Endothelial cell of umbilical vein (primary cell): Measurements from ENCODE around the gene DGKI. TPM values are rescaled to one million over a fixed set of nuclear protein-coding genes. Genes with fewer than 3 reads are reported as not detected.

Source experiments
- BruUV-seq: library from RNA; stranded (reverse); fragments of 400-500 nt; replicated peaks from 2 replicates; lab custom pipeline; 2021; lab: Mats Ljungman, UMichigan
- CTCF ChIA-PET: fragments of 300-600, 350-600 bp; sonication (Branson Sonifier 250); formaldehyde crosslinking; loops from one replicate; lab custom pipeline; 2021; ENCODE audit warnings: antibody characterized with exemption, inconsistent platforms; lab: Charles Lee
- POLR2A ChIA-PET: fragments of 300-600, 350-600 bp; sonication (Branson Sonifier 250); formaldehyde crosslinking; loops from one replicate; lab custom pipeline; 2021; ENCODE audit warnings: antibody characterized with exemption, inconsistent platforms; lab: Charles Lee
- DNase-seq: peaks from one replicate; pipeline ENCODE4 v3.0.0-alpha.2; 2011; ENCODE audit warnings: low read depth, low spot score
- FAIRE-seq: peaks from 2 replicates; lab custom pipeline; 2011; peaks lifted over from hg19 to GRCh38; lab: Jason Lieb, UNC
- H2AFZ ChIP-seq: 2 replicates; pipeline ENCODE4 v1.6.0; 2012; ENCODE audit warnings: low read depth, low read length, control low read depth, inconsistent platforms
- H3K27ac ChIP-seq: 2 replicates; pipeline ENCODE4 v1.5.1; 2011; ENCODE audit warnings: low read depth, mild to moderate bottlenecking, control low read depth, low read length, moderate library complexity; ENCODE audit not compliant: insufficient read depth
- H3K27me3 ChIP-seq, 2 experiments: 2 replicates each; pipeline versions ENCODE4 v1.6.0 to v1.6.1; 2011; ENCODE audit warnings: low read length in 2 of 2, mixed read lengths in 1 of 2; ENCODE audit not compliant: control insufficient read depth in 2 of 2, insufficient read depth in 2 of 2
- H3K36me3 ChIP-seq, 2 experiments: 2 replicates in 1 of 2; 3 replicates in 1 of 2; pipeline ENCODE4 v1.5.1; 2011; ENCODE audit warnings: low read length in 2 of 2, mild to moderate bottlenecking in 1 of 2, moderate library complexity in 1 of 2; ENCODE audit not compliant: control insufficient read depth in 2 of 2, insufficient read depth in 2 of 2; ENCODE audit errors: extremely low read depth in 1 of 2
- H3K4me1 ChIP-seq: 3 replicates; pipeline ENCODE4 v1.5.1; 2011; ENCODE audit warnings: mild to moderate bottlenecking, low read length; ENCODE audit not compliant: control insufficient read depth, insufficient read depth; ENCODE audit errors: extremely low read depth
- H3K4me2 ChIP-seq: 2 replicates; pipeline ENCODE4 v1.6.1; 2011; ENCODE audit warnings: low read length, control low read depth, mixed read lengths; ENCODE audit not compliant: insufficient read depth
- H3K4me3 ChIP-seq, 3 experiments: fragments of 200-600 bp in 1 of 3; sonication (generic), shearing (Covaris generic) in 1 of 3; replicated peaks in 1 of 3; 2 replicates each; pipeline ENCODE4 v1.5.1; 2011 to 2016; ENCODE audit warnings: control low read depth in 3 of 3, low read length in 3 of 3, mild to moderate bottlenecking in 2 of 3, inconsistent platforms in 1 of 3, low read depth in 1 of 3, moderate library complexity in 1 of 3; ENCODE audit not compliant: insufficient read depth in 1 of 3
- H3K79me2 ChIP-seq: 2 replicates; pipeline ENCODE4 v1.6.0; 2012; ENCODE audit warnings: low read length, inconsistent platforms; ENCODE audit not compliant: control insufficient read depth, insufficient read depth
- H3K9ac ChIP-seq: replicated peaks from 2 replicates; pipeline ENCODE3; 2011; ENCODE audit warnings: low read length, control low read depth; ENCODE audit not compliant: insufficient read depth; ENCODE audit errors: extremely low read depth
- H3K9me1 ChIP-seq: replicated peaks from 3 replicates; pipeline ENCODE4 v1.6.0; 2011; ENCODE audit warnings: mild to moderate bottlenecking, low read length; ENCODE audit not compliant: control insufficient read depth, insufficient read depth; ENCODE audit errors: extremely low read depth
- H3K9me3 ChIP-seq: replicated peaks from 2 replicates; pipeline ENCODE4 v1.5.1; 2012; ENCODE audit warnings: low read length, inconsistent platforms; ENCODE audit not compliant: control insufficient read depth, insufficient read depth
- H4K20me1 ChIP-seq: replicated peaks from 2 replicates; pipeline ENCODE3; 2011; ENCODE audit warnings: mild to moderate bottlenecking, low read length; ENCODE audit not compliant: control insufficient read depth, insufficient read depth; ENCODE audit errors: extremely low read depth
- CTCF ChIP-seq, 2 donors: IDR thresholded peaks; 1 replicate in 1 of 2; 2 replicates in 1 of 2; pipeline ENCODE4 v1.5.1; 2011; ENCODE audit warnings: low read length in 2 of 2, mild to moderate bottlenecking in 2 of 2, moderate library complexity in 2 of 2, control low read depth in 1 of 2, inconsistent platforms in 1 of 2, low read depth in 1 of 2; ENCODE audit not compliant: insufficient read depth in 1 of 2; ENCODE audit errors: extremely low read depth in 1 of 2
- EZH2 ChIP-seq: IDR thresholded peaks from 2 replicates; pipeline ENCODE4 v1.6.1; 2012; ENCODE audit warnings: borderline replicate concordance, low read depth, mild to moderate bottlenecking, moderate library complexity, low read length, inconsistent platforms; ENCODE audit not compliant: severe bottlenecking
- FOS ChIP-seq: IDR thresholded peaks from 2 replicates; pipeline ENCODE4 v1.6.1; 2011; ENCODE audit warnings: mild to moderate bottlenecking, low read length, moderate library complexity, borderline replicate concordance; ENCODE audit not compliant: insufficient read depth
- GATA2 ChIP-seq: IDR thresholded peaks from 2 replicates; pipeline ENCODE4 v1.7.0; 2011; ENCODE audit warnings: low read depth, mild to moderate bottlenecking, moderate library complexity, mixed read lengths, low read length; ENCODE audit not compliant: insufficient read length, insufficient read depth
- JUN ChIP-seq: IDR thresholded peaks from 2 replicates; pipeline ENCODE4 v1.6.1; 2011; ENCODE audit warnings: borderline replicate concordance, low read depth; ENCODE audit not compliant: insufficient read length, insufficient read depth
- MAX ChIP-seq: IDR thresholded peaks from 2 replicates; pipeline ENCODE4 v1.6.1; 2011; ENCODE audit not compliant: insufficient read depth, insufficient read length
- MYC ChIP-seq: IDR thresholded peaks from one replicate; pipeline ENCODE4 v1.6.1; 2011; ENCODE audit warnings: mild to moderate bottlenecking, low read depth, low read length
- POLR2A ChIP-seq: IDR thresholded peaks from 2 replicates; pipeline ENCODE4 v1.6.1; 2012; ENCODE audit warnings: low read depth, mild to moderate bottlenecking, control low read depth, low read length
- POLR2AphosphoS5 ChIP-seq: IDR thresholded peaks from 2 replicates; pipeline ENCODE4 v1.6.1; 2012; ENCODE audit warnings: low read depth, mild to moderate bottlenecking, control low read depth, low read length, moderate library complexity; ENCODE audit not compliant: insufficient read depth
- dilution Hi-C: fragments of 300-500 bp; cut with MboI; formaldehyde crosslinking; loops from one replicate; pipeline ENCODE4 v1.15.0; 2019; ENCODE audit warnings: low sequenced_read_pairs; ENCODE audit not compliant: extremely low pct_ligation_motif_present
- intact Hi-C: fragments of 100-400 bp; cut with micrococcal nuclease; formaldehyde crosslinking; loops from one replicate; pipeline ENCODE4 v1.10.0; 2022
- polyA plus RNA-seq, 4 experiments: library from polyadenylated mRNA; depleted of rRNA in 3 of 4; stranded (reverse) in 3 of 4; unstranded in 1 of 4; fragments of >200 nt; gene quantifications; 2 replicates each; pipeline versions ENCODE4 v1.2.1 to v1.2.3, GENCODE V29; 2011 to 2012; ENCODE audit warnings: missing spikeins in 1 of 4
- total RNA-seq: library from RNA; stranded (reverse); gene quantifications from 2 replicates; pipeline ENCODE4 v1.2.3, GENCODE V29; 2021

Gene DGKI
- total and polyA plus RNA-seq, 2 donors (not counting 3 experiments of a cell fraction or from before 2014, with no cell fraction given), result 0.11 to 0.51 TPM

- Histone ChIP-seq H2AFZ (no peak overlapping the region), H3K9me3 (no peaks in the 10 kb centered on the region), H3K36me3 (no peaks in the 10 kb centered on the region), H3K27me3 (no peaks in the 10 kb centered on the region), H3K4me2 (no peak overlapping the region), H4K20me1 (no peaks in the 10 kb centered on the region), H3K9me1 (no peaks in the 10 kb centered on the region), H3K4me1 (no peaks in the 10 kb centered on the region), H3K9ac (no peak overlapping the region), H3K79me2 (no peaks in the 10 kb centered on the region), H3K27ac (no peak overlapping the region), H3K4me3 (no peak overlapping the region)
- BruUV-seq, result no TSS peak
- TF ChIP-seq EZH2 (no peak), FOS (no peak), POLR2A (no peak), POLR2AphosphoS5 (no peak), CTCF (IDR thresholded peaks at IDR 0.05; ENCODE audit: extremely low read depth in 1 of 2, insufficient read depth in 1 of 2, low read depth in 1 of 2, low read length in 2 of 2) (no peak), MYC (no peak), GATA2 (no peak), MAX (no peak), JUN (no peak)
- intact Hi-C loops, result no loop called here
- DNase-seq, result no peak
- POLR2A ChIA-PET, result no interaction called here
- dilution Hi-C loops, result no loop called here
- CTCF ChIA-PET, result no interaction called here
- FAIRE-seq, result no peak
Measured at GRCh38 chr7:137395420-137395819, 451.4 kb downstream of the DGKI start.
